ENCODE measurements around the gene RBM24. TPM values are rescaled to one million over a fixed set of nuclear protein-coding genes. Genes with fewer than 3 reads are reported as not detected.

RBM24 gene
- total RNA-seq, 1 experiment from 2014 or later, result 1.1 TPM

DNA sequence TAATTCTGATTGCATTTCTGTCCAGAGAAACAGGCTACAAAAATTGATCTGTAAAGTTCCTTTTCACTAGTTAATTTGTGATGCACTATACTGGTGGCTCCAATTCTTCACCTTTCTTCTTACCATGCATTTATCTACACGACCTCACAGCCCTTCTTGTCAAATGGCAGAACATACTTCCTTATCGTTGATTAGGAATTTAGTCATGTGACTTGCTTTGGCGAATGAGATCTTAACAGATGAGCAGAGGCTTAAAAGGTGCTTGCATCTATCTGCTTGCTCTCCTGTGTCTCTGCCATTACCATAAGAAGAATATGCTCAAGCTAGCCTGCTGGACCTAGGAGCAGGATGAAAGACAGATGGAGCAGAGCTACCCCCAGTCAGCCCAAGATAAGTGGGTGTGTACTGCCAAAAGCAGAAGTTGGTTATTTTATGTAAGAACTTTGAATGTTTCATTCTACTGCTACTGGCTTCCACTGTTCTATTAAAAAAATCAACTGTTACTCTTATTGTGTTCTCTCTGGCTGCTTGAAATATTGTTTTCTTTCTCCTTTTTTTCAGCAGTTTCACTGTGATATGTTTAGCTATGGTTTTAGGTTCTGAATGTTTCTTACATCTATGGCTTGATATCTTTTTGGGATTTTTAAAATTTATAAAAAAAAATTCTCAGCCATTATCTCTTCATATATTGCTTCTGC, 40.2 kb upstream of the RBM24 start:
- DNase-seq, result no peak
- CTCF ChIA-PET, result no interaction called here
- peaks cover 14% of the 10 kb centered on the region for H3K27me3 Mint-ChIP-seq (ENCODE audit: unreplicated experiment)

DNA sequence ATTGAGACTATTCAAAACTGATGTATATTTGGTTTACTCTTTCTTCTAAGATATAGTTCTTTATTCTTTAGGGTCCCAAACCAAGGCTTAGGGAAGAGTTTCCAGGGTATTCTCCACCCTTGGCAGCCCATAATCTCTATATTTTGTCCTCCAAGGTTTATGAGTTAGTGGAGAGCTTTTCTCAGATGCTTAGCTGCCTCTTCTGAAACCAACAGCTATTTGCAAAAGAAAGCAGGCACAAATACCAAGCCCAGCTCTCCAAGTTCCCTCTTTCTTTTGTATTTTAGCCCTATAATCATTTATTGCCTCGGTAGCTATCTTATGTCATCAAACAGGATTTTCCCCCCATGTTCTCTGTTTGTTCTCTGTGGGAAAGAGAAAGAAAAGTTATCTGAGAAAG, 39.1 kb upstream of the RBM24 start:
- no TSS peak for BruUV-seq (replicated peaks)
- CTCF ChIA-PET, result no interaction called here
- Mint-ChIP-seq H3K4me1 (ENCODE audit: low read depth, unreplicated experiment) (no peaks in the 10 kb centered on the region), H3K27me3 (ENCODE audit: unreplicated experiment) (peaks cover 14% of the 10 kb centered on the region), H3K4me3 (ENCODE audit: low read depth, unreplicated experiment) (no peak overlapping the region), H3K9me3 (ENCODE audit: low read depth, unreplicated experiment) (peaks cover 2% of the 10 kb centered on the region), H3K36me3 (ENCODE audit: insufficient read depth, unreplicated experiment) (no peaks in the 10 kb centered on the region), H3K27ac (ENCODE audit: unreplicated experiment) (no peak overlapping the region)
- DNase-seq, result no peak
- no peak for TF ChIP-seq CTCF (IDR thresholded peaks at IDR 0.05; ENCODE audit: unreplicated experiment)
- intact Hi-C loops (cut with micrococcal nuclease; ENCODE audit: unreplicated experiment), result no loop called here

More for the DNA sequence above, 40.2 kb upstream of the RBM24 start:
- Mint-ChIP-seq H3K4me3 (ENCODE audit: low read depth, unreplicated experiment) (no peak overlapping the region), H3K9me3 (ENCODE audit: low read depth, unreplicated experiment) (no peaks in the 10 kb centered on the region), H3K36me3 (ENCODE audit: insufficient read depth, unreplicated experiment) (no peaks in the 10 kb centered on the region), H3K4me1 (ENCODE audit: low read depth, unreplicated experiment) (no peaks in the 10 kb centered on the region), H3K27ac (ENCODE audit: unreplicated experiment) (no peak overlapping the region)
- no peak for TF ChIP-seq CTCF (IDR thresholded peaks at IDR 0.05; ENCODE audit: unreplicated experiment)
- intact Hi-C loops (cut with micrococcal nuclease; ENCODE audit: unreplicated experiment), result no loop called here
- BruUV-seq (replicated peaks), result no TSS peak

GRCh38 chr6:17250237-17250636, 30.9 kb upstream of the RBM24 start:
- Mint-ChIP-seq H3K27ac (ENCODE audit: unreplicated experiment) (no peak overlapping the region), H3K9me3 (ENCODE audit: low read depth, unreplicated experiment) (peaks cover 2% of the 10 kb centered on the region), H3K4me1 (ENCODE audit: low read depth, unreplicated experiment) (no peaks in the 10 kb centered on the region), H3K36me3 (ENCODE audit: insufficient read depth, unreplicated experiment) (no peaks in the 10 kb centered on the region), H3K4me3 (ENCODE audit: low read depth, unreplicated experiment) (no peak overlapping the region), H3K27me3 (ENCODE audit: unreplicated experiment) (peaks cover 20% of the 10 kb centered on the region)
- CTCF ChIA-PET, result no interaction called here
- no peak for DNase-seq
- TF ChIP-seq CTCF (IDR thresholded peaks at IDR 0.05; ENCODE audit: unreplicated experiment), result no peak
- intact Hi-C loops (cut with micrococcal nuclease; ENCODE audit: unreplicated experiment), result no loop called here
- BruUV-seq (replicated peaks), result no TSS peak

- no TSS peak for BruUV-seq (replicated peaks)
These were observed 29.2 kb upstream of the RBM24 start for GRCh38 chr6:17251953-17252352.

More at GRCh38 chr6:17251953-17252352, 29.2 kb upstream of the RBM24 start:
- H3K4me3 Mint-ChIP-seq (ENCODE audit: low read depth, unreplicated experiment), result no peak overlapping the region
- TF ChIP-seq CTCF (IDR thresholded peaks at IDR 0.05; ENCODE audit: unreplicated experiment), result no peak
- intact Hi-C loops (cut with micrococcal nuclease; ENCODE audit: unreplicated experiment), result no loop called here
- no peak for DNase-seq
- H3K4me1 Mint-ChIP-seq (ENCODE audit: low read depth, unreplicated experiment), result no peaks in the 10 kb centered on the region
- CTCF ChIA-PET, result no interaction called here
- H3K9me3 Mint-ChIP-seq (ENCODE audit: low read depth, unreplicated experiment), result no peaks in the 10 kb centered on the region
- H3K27me3 Mint-ChIP-seq (ENCODE audit: unreplicated experiment), result peaks cover 16% of the 10 kb centered on the region
- no peak overlapping the region for H3K27ac Mint-ChIP-seq (ENCODE audit: unreplicated experiment)
- H3K36me3 Mint-ChIP-seq (ENCODE audit: insufficient read depth, unreplicated experiment), result no peaks in the 10 kb centered on the region

Data from Calu3 (cell line).